Stimulated activated naive B cell treated with anti-CD40 and anti-IgM and Interleukin-4, amounts not matched to agents 10 μg/mL and 1 μg/mL and 100 μg/mL, for 72 hours (primary cell): ENCODE data around the gene STRBP.
A peak's percentile ranks its signal among the peaks of the same experiment; 100 is the strongest.

Experiments
- ATAC-seq, 2 donors: fragments of 150-1000 bp; cut with Tn5 transposase; replicated peaks; 2 replicates each; pipeline ENCODE4 v1.10.0; 2021; ENCODE audit warnings: moderate library complexity in 1 of 2
- DNase-seq: peaks from one replicate; pipeline ENCODE4 v3.0.0; 2021
- H3K27ac Mint-ChIP-seq: one replicate; pipeline ENCODE4 v1.8.0; 2022; ENCODE audit warnings: mild to moderate bottlenecking, mixed read lengths
- H3K27me3 Mint-ChIP-seq, 2 donors: one replicate each; pipeline ENCODE4 v1.8.0; 2022; ENCODE audit warnings: mixed read lengths in 2 of 2
- H3K36me3 Mint-ChIP-seq, 2 donors: one replicate each; pipeline ENCODE4 v1.8.0; 2022; ENCODE audit warnings: mixed read lengths in 2 of 2, mild to moderate bottlenecking in 1 of 2
- H3K4me1 Mint-ChIP-seq, 2 donors: one replicate each; pipeline ENCODE4 v1.8.0; 2022; ENCODE audit warnings: mixed read lengths in 2 of 2, mild to moderate bottlenecking in 1 of 2
- H3K4me3 Mint-ChIP-seq, 2 donors: one replicate each; pipeline ENCODE4 v1.8.0; 2022; ENCODE audit warnings: mild to moderate bottlenecking in 2 of 2, mixed read lengths in 2 of 2, moderate library complexity in 1 of 2
- H3K9me3 Mint-ChIP-seq, 2 donors: one replicate each; pipeline ENCODE4 v1.8.0; 2022; ENCODE audit warnings: mixed read lengths in 2 of 2, mild to moderate bottlenecking in 1 of 2

The STRBP gene

DNA sequence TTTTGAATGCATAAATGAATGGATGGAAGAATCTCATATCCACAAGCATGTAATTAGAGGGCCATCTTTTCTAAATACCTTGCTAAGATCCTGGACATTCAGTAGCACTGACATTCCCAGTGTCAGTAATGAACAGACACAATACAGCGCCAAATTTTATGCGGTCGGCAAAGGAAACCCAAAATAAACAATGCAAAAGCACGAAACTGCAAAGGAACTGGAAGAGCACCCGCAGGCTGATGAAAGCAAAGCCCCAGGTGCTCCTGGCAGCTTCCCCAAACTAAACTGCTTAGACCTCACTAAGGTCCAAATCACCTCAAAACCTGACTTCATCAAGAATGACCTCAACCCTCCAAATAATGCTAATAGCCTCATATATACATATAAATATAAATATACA, 133.0 kb downstream of the STRBP start:
- Mint-ChIP-seq H3K4me1 (peaks cover 5 to 8% of the 10 kb centered on the region in 2 donors), H3K27me3 (no peaks in the 10 kb centered on the region), H3K36me3 (peaks cover 11 to 16% of the 10 kb centered on the region in 2 donors), H3K27ac (no peak overlapping the region), H3K4me3 (no peak overlapping the region), H3K9me3 (no peaks in the 10 kb centered on the region)
- DNase-seq = no peak
- no peak for ATAC-seq

DNA sequence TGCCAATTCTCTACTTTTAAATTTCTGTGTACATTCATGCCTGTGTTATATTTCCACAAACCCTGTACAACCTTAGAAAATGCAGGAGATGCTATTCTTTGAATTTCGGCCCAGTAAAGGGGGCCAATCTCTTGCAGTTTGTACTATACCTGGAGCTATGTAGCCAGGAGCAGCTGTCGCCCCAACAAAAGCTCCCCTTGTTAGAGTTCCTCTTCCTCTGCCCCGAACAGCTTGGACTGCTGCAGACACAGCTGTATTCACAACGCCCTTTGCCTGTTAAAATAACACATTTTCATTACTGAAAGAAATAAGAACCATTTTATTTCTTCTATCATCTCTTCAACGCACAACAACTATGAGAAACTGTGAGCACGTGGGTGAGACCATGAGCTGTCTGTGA, 135.7 kb downstream of the STRBP start:
- no peak overlapping the region for H3K27ac Mint-ChIP-seq
- no peaks in the 10 kb centered on the region for H3K27me3 Mint-ChIP-seq
- H3K36me3 Mint-ChIP-seq = peaks cover 18 to 21% of the 10 kb centered on the region in 2 donors
- ATAC-seq (no peak), DNase-seq (no peak)
- peaks cover 9 to 10% of the 10 kb centered on the region in 2 donors for H3K4me1 Mint-ChIP-seq
- H3K4me3 Mint-ChIP-seq = no peak overlapping the region
- H3K9me3 Mint-ChIP-seq = no peaks in the 10 kb centered on the region

DNA sequence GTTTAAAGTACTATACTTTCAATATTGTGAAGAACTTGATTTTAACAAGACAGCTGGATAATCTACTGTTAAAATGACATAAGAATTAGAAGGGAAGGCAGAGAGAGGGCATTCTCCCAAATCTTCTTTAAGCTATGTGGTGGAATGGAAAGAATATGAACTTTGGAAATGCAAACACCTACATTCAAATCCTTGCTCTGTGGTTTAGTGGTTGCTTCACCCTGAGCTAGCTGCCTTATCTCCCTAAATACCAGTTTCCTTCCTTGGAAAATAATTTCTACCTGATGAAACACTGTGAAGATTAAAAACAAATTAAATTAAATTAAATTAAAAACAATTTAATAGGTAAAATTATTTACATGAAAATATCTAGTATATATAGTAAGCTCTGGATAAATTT, 136.4 kb downstream of the STRBP start:
- ATAC-seq = no peak
- H3K27me3 Mint-ChIP-seq = no peaks in the 10 kb centered on the region
- no peaks in the 10 kb centered on the region for H3K9me3 Mint-ChIP-seq
- no peak overlapping the region for H3K27ac Mint-ChIP-seq
- H3K4me1 Mint-ChIP-seq = peaks cover 9 to 16% of the 10 kb centered on the region in 2 donors
- no peak overlapping the region for H3K4me3 Mint-ChIP-seq
- DNase-seq = no peak
- H3K36me3 Mint-ChIP-seq = peaks cover 17 to 24% of the 10 kb centered on the region in 2 donors

DNA sequence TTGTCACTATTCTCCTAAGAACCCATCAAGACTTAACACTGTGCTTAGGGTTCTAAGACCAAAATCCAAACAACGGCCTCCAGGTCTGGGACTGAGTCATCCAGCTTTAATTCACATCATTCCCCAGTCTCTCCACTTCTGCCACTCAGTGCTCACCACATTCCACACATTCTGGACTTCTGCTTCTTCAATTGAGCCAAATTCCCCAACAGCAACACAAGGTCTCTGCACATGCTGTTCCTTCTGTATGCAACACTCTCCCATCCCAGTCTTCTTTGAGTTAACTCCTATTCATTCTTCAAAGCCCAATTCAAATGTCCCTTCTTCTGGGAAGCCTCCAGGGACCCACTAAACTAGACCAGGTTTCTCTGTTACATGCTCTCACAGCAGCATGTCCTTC, 137.1 kb downstream of the STRBP start:
- Mint-ChIP-seq H3K4me1 (peaks cover 7 to 22% of the 10 kb centered on the region in 2 donors), H3K27me3 (no peaks in the 10 kb centered on the region), H3K27ac (no peak overlapping the region), H3K9me3 (no peaks in the 10 kb centered on the region), H3K4me3 (no peak overlapping the region), H3K36me3 (peaks cover 15 to 26% of the 10 kb centered on the region in 2 donors)
- DNase-seq (no peak), ATAC-seq (no peak)

DNA sequence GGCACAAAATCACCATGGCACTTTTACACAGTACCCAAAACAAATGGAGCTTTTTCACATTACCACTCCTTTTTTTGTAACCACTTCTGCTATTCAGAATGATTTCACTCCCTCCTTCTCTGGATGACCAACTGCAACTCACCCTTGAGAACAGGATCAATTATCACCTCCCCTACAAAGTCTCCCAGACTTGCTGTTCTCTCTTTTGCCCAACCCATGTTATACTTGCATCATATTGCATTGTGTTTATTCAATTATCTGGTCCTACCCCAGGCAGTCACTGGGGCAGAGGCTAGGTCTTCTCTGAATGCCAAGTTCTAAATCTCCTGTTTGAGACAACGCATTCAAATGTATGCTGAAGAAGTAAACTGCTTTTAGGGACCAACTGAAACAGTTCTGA, 139.0 kb downstream of the STRBP start:
- Mint-ChIP-seq H3K9me3 (no peaks in the 10 kb centered on the region), H3K36me3 (peaks cover 19 to 31% of the 10 kb centered on the region in 2 donors), H3K4me3 (no peak overlapping the region), H3K27me3 (no peaks in the 10 kb centered on the region), H3K4me1 (peaks cover 8 to 25% of the 10 kb centered on the region in 2 donors), H3K27ac (peak overlapping the region; percentile 9)
- peak; percentile 42 to 53 for ATAC-seq
- DNase-seq = no peak

DNA sequence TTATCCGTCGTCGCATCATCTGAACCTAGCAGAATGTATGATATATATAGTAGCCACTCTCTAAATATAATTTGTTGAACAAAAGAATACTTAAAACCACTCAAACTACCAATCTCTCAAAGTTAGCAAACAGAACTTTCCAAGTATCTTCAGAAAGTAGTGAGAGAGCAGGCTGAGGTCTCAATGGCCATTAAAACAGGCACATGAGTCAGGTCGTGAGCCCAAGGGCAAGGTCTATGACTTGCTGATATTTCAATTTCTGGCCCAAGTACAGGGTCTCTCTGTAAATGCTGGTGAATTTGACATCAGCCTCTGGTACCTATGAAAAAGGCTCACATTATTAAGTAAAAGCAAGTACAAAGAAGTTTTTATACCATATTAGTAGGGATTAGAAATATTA, 139.8 kb downstream of the STRBP start:
- peaks cover 12 to 34% of the 10 kb centered on the region in 2 donors for H3K4me1 Mint-ChIP-seq
- no peak for ATAC-seq
- no peak for DNase-seq
- H3K4me3 Mint-ChIP-seq = no peak overlapping the region
- H3K27me3 Mint-ChIP-seq = no peaks in the 10 kb centered on the region
- peaks cover 24 to 35% of the 10 kb centered on the region in 2 donors for H3K36me3 Mint-ChIP-seq
- H3K9me3 Mint-ChIP-seq = no peaks in the 10 kb centered on the region
- no peak overlapping the region for H3K27ac Mint-ChIP-seq

DNA sequence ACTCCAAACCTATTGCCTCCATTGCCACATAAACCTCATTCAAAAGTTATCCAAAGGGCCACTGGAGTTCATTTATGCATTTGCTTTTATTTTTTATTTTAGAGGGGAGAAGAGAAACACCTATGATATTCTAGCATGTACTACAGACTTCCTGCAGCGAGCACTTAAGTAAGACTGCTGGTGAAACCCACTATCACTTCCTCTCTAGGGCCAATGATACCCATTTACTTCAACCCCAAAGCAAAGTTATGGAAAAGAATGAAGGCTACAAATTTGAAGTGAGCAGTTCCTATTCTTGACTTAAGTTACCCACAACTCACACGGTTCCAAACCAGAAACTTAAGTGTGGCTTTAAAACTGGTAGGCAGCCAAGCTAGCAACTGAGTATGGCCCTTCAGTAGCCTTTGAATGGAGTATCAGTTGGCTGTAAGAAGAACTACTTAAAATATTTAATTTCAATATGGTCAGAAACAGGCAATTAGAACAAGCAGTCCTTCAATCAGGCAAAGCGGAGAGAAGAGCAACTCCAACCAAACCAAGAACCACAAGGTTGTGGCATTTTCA, 140.8 kb downstream of the STRBP start:
- peak; percentile 31 to 65 for ATAC-seq

DNA sequence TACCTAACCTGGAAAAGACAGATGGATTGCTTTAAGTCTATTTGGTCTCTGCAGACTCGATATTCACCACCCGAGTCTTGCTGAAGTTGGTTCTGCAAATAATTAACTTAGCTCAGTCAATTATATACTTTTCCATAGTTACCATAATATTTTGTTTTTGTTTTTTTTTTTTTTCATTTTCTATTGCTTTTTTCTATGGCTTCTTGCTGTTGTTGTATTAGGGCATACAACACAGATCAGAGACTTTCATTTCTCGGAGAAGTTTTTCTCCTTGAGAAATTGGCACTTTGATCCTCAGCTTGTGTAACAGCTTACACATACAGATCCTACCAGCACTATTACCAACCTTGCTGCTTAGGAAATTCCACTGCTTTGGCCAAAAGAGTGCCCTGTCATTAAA, 146.9 kb downstream of the STRBP start:
- H3K4me1 Mint-ChIP-seq = peaks cover 9 to 13% of the 10 kb centered on the region in 2 donors
- H3K4me3 Mint-ChIP-seq = no peak overlapping the region
- no peak for ATAC-seq
- no peaks in the 10 kb centered on the region for H3K9me3 Mint-ChIP-seq
- DNase-seq = no peak
- H3K36me3 Mint-ChIP-seq = peaks cover 24 to 38% of the 10 kb centered on the region in 2 donors
- no peak overlapping the region for H3K27ac Mint-ChIP-seq
- no peaks in the 10 kb centered on the region for H3K27me3 Mint-ChIP-seq

More for the DNA sequence above, 140.8 kb downstream of the STRBP start:
- Mint-ChIP-seq H3K27ac (no peak overlapping the region), H3K4me3 (no peak overlapping the region), H3K4me1 (peaks cover 12 to 34% of the 10 kb centered on the region in 2 donors), H3K36me3 (peaks cover 27 to 41% of the 10 kb centered on the region in 2 donors), H3K27me3 (no peaks in the 10 kb centered on the region), H3K9me3 (no peaks in the 10 kb centered on the region)
- no peak for DNase-seq

DNA sequence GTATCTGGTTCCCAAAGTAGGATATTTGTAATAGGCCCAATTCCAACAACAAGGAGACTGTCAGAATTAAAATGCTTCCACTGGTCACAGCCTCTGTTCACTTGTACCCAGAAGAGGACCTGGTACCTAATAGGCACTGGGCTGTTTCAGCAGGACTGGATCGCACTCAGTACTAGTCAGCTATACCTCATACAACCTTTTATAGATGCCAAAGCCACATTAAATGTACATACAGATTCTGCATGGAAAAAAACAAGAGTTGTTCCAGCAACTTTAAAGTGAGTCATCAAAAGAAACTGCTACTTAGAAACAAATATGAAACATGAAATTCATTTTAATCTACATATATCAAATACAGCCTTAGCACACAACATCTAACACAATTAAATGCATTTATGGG, 147.4 kb downstream of the STRBP start:
- Mint-ChIP-seq H3K36me3 (peaks cover 24 to 38% of the 10 kb centered on the region in 2 donors), H3K27me3 (no peaks in the 10 kb centered on the region), H3K9me3 (no peaks in the 10 kb centered on the region), H3K27ac (no peak overlapping the region), H3K4me3 (no peak overlapping the region), H3K4me1 (peaks cover 9% of the 10 kb centered on the region in 2 donors)
- ATAC-seq = no peak
- no peak for DNase-seq

DNA sequence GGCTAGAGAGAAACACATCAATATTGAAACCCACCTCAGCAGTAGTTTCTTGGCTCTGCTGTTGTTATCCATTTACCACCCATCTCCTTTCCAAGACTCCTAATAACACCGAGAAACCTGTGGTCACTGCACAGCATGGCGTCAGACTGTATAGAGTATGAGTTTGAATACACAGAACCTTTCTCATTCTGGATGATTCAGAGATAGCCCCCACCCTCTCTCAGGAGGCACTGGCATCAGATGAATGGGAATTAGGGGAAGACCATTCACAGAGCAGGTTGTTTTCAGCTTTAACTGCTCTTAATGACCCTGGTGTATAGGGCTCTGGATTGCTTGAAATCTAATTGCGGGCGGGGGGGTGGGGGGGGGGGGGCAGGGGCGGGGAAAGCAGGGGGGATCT, 148.3 kb downstream of the STRBP start:
- Mint-ChIP-seq H3K27ac (no peak overlapping the region), H3K4me1 (peaks cover 9% of the 10 kb centered on the region in 2 donors), H3K9me3 (no peaks in the 10 kb centered on the region), H3K36me3 (peaks cover 30 to 46% of the 10 kb centered on the region in 2 donors), H3K27me3 (no peaks in the 10 kb centered on the region), H3K4me3 (no peak overlapping the region)
- ATAC-seq (no peak), DNase-seq (no peak)

DNA sequence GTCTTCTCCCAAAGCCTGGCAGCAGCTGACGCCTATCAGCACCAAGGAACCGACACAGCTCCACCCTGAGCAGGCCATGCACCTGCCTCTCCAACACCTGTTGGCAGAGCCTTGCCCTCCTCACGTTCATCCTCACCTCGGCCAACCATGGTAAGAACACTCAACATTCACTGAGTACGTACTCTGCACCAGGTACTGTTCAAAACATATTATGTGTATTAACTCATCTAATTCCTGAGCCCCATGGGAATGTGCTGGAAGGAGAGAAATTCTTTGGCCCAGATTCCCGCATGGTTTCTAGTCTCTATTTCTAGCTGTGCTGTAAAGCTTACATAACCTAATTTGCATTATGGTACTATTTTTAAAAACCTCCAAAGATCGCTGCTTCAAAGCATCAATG, 148.8 kb downstream of the STRBP start:
- DNase-seq = no peak
- Mint-ChIP-seq H3K27ac (peak overlapping the region; percentile 39), H3K9me3 (no peaks in the 10 kb centered on the region), H3K36me3 (peaks cover 36 to 51% of the 10 kb centered on the region in 2 donors), H3K27me3 (no peaks in the 10 kb centered on the region), H3K4me1 (peaks cover 9 to 13% of the 10 kb centered on the region in 2 donors), H3K4me3 (peak overlapping the region in 1 of 2 donors; percentile 8)
- no peak for ATAC-seq

DNA sequence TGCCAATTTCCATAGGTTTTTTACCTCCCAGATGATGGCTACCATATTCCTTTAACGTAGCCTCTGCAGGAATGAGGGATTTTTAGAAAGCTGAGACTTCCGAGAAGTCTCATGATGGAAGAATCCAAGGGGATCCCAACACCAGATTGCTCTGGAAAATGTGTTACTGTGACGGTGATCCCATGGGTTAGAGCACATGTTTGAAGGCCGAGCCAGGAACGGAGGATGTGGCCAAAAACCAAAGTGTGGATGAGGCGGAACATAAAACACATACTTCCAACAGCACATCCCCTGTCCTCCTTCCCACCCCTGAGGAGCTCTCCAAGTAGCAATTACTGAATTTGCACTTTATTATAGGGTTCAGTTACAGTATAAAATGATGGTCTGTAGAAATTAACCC, 152.3 kb downstream of the STRBP start:
- Mint-ChIP-seq H3K36me3 (peaks cover 40 to 49% of the 10 kb centered on the region in 2 donors), H3K27ac (peak overlapping the region; percentile 56), H3K4me1 (peaks cover 18 to 24% of the 10 kb centered on the region in 2 donors), H3K4me3 (peak overlapping the region in 1 of 2 donors; percentile 26), H3K9me3 (no peaks in the 10 kb centered on the region), H3K27me3 (no peaks in the 10 kb centered on the region)
- no peak for ATAC-seq
- no peak for DNase-seq

DNA sequence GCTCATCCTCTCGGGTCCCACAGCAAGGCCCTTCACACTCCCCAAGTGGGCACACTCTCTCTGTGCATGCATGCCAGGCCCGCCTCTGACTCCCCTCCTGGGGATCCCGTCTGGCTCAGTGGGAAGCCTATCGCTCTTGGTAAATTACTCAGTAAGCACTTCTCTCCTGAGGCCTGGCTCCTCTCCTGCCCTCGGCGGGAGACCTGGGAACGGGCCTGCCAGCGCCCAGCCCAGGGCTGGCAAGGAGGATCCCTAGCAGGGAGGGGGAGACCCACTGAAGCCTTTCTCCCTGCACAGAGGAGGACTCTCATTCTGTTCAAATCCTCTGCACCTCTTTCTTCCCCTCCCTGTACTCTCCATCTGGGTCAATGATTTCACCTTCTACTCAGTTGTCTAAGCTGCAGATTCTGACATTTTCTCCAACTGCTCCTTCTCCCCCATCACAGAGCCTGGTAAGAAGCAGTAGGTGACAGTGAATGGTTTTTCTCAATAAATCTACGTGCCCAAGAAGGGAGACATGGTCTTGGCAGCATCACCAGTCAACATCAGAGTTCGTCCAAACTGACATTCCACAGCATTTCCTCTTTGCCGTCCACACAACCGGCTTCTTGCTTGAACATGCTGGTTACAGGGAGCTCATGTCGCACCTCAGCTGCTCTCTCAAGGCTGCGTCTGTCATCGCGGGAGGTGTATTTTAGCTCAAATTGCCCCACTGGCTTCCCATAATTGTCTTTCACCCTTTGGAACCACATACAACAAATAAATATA, 153.1 kb downstream of the STRBP start:
- H3K4me3 Mint-ChIP-seq = no peak overlapping the region
- peaks cover 43 to 56% of the 10 kb centered on the region in 2 donors for H3K36me3 Mint-ChIP-seq
- H3K4me1 Mint-ChIP-seq = peaks cover 18 to 24% of the 10 kb centered on the region in 2 donors
- ATAC-seq (no peak), DNase-seq (no peak)
- H3K9me3 Mint-ChIP-seq = no peaks in the 10 kb centered on the region
- peak overlapping the region; percentile 56 for H3K27ac Mint-ChIP-seq
- no peaks in the 10 kb centered on the region for H3K27me3 Mint-ChIP-seq

DNA sequence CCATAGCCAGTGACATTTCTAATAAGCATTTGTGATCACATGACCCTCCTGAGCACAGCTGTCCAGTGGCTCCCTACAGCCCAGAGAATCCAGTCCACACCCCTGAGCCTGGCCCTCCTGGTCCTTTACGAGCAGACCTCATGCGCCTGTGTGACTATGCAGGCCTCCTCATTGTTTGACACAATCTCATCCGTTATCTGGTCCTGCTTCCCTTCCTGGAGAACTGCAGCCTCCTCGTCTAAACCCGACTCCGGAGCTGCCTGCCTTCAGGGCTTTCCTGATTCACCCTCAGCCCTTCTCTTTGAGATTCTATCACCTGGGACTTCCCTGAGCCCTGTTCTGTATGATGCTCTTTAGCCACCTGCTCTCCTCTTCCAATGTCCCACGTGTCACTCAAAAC, 155.2 kb downstream of the STRBP start:
- no peak for ATAC-seq
- Mint-ChIP-seq H3K9me3 (no peaks in the 10 kb centered on the region), H3K36me3 (peaks cover 44 to 67% of the 10 kb centered on the region in 2 donors), H3K27me3 (no peaks in the 10 kb centered on the region), H3K27ac (peak overlapping the region; percentile 60), H3K4me3 (peak overlapping the region in 1 of 2 donors; percentile 8), H3K4me1 (peaks cover 14 to 24% of the 10 kb centered on the region in 2 donors)
- DNase-seq = no peak
